GM12865 (cell line): Measurements from ENCODE around the gene SGCD.
A peak's percentile ranks its signal among the peaks of the same experiment; 100 is the strongest.

Experiments
- DNase-seq: peaks from one replicate; pipeline ENCODE4 v3.0.0; 2010; ENCODE audit warnings: low read depth
- H3K4me3 ChIP-seq: 2 replicates; pipeline ENCODE4 v1.5.1; 2011; ENCODE audit warnings: mild to moderate bottlenecking, low read depth, low read length, control low read depth
- TF ChIP-seq, protein P1 (sequence below): IDR thresholded peaks from 2 replicates; pipeline ENCODE4 v1.5.1; 2011; ENCODE audit warnings: low read length, control low read depth, low read depth, inconsistent platforms; ENCODE audit not compliant: insufficient read depth; ENCODE audit errors: missing control alignments

The SGCD gene

DNA sequence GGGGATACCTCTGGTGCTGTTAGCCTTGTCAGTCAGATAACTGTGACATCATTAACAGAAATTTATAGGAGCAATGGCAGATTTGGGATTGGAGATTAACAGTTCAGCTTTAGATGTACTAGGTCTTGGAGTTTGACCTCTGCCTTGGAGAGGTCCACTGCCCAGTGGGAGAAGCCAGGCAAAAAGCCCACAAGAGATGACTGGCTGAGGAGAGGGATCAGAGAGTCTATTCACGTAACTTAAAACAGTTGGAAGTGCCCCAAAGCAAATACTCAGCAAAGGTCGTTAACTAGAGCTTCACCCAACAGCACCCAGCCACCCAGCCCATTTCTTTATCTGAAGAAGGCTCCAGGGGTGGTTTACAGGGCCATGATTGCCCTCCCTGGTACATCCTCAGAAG, 290.5 kb downstream of the SGCD start:
- no peak for DNase-seq
- no peak overlapping the region for H3K4me3 ChIP-seq
- TF ChIP-seq, protein P1, sequence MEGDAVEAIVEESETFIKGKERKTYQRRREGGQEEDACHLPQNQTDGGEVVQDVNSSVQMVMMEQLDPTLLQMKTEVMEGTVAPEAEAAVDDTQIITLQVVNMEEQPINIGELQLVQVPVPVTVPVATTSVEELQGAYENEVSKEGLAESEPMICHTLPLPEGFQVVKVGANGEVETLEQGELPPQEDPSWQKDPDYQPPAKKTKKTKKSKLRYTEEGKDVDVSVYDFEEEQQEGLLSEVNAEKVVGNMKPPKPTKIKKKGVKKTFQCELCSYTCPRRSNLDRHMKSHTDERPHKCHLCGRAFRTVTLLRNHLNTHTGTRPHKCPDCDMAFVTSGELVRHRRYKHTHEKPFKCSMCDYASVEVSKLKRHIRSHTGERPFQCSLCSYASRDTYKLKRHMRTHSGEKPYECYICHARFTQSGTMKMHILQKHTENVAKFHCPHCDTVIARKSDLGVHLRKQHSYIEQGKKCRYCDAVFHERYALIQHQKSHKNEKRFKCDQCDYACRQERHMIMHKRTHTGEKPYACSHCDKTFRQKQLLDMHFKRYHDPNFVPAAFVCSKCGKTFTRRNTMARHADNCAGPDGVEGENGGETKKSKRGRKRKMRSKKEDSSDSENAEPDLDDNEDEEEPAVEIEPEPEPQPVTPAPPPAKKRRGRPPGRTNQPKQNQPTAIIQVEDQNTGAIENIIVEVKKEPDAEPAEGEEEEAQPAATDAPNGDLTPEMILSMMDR = no peak

DNA sequence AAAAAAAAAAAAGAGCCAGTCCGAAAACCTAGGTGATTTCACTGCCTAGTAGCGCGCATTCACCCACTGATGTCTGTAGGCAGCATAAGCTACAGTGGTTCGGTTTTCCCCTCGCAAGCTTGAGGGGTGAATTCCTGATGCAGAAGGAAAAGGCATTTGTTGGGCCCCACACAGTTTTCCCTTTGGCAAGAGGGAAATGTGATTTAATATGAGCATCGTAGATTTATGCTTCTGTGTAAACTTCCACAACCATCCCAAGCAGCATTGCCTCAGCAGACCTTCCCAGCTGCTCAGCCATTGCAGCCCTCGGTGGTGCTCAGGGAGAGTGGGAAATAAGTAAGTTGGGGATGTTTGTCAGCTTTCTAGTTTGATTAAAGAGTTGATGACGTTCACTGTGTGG, 291.6 kb downstream of the SGCD start:
- no peak overlapping the region for H3K4me3 ChIP-seq
- TF ChIP-seq, protein P1 = no peak
- DNase-seq = no peak

DNA sequence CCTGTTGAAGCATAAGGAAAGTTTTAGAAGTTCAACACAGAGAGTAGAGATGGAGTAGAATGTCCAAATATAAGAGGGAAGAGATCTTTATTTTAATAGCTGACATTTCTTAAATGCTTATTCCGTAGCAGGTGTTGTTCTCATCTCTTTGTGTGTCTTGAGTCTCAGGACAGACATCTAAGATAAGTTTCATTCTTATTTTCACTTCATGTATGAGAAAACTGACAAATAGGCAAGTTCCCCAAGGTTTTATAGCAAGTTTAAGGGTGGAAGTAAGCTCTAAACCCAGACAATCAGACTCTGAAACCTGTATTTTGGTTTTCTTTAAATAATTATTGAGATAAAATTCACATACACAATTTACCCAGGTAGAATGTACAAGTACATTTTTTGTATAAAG, 294.8 kb downstream of the SGCD start:
- peak; percentile 25 for DNase-seq

DNA sequence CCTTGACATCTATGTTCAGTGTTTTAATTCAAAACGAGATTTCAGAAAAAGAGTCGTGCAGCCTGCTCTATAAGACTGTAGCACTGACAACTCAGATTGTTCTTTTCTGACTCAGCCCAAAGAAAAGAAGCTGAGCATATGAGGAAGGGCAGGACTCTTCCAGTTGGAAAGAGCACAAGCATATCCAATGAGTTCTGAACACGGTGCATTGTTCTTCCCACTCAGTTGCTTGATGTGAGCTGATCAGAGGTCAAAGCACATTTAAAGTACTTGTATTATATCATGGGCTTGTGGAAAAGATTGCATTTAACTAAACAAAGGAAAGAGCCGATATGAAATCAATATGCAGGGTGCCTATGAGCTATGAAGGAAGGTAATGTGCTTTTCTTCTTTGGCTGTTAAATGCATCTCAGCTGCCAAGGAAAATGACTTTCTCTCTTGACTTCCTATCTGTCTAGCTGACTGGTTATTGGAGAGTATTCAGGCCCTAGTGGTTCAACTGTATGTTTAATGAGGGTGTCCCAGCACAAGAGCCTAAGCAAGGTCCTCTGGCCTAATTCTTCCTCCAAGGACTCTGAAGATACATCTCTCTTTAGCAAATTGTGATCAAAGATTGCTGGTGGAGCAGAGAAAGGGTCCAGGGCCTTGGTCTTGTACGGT, 296.5 kb downstream of the SGCD start:
- no peak overlapping the region for H3K4me3 ChIP-seq
- DNase-seq = no peak
- TF ChIP-seq, protein P1 = no peak

More for the DNA sequence above, 294.8 kb downstream of the SGCD start:
- TF ChIP-seq, protein P1 = no peak
- no peak overlapping the region for H3K4me3 ChIP-seq

DNA sequence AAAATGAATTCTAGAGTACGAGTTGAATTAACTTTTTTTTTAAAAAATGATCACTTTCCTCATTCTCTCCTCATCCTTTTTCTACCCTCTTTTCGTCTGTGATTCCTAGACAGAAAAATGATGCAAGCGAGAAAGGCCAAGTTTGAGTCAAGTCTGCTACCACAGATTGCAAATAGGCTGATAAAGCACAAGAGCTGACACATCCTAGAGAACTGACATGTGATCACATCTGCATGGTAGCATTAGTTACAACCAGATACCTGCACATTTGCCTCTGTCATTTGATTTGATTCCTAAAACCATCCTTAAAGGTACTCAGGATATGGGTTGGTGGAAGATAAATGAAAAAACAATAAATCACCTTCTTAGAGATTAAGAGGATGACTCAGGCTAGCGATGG, 297.7 kb downstream of the SGCD start:
- no peak overlapping the region for H3K4me3 ChIP-seq
- no peak for DNase-seq
- TF ChIP-seq, protein P1 = no peak

DNA sequence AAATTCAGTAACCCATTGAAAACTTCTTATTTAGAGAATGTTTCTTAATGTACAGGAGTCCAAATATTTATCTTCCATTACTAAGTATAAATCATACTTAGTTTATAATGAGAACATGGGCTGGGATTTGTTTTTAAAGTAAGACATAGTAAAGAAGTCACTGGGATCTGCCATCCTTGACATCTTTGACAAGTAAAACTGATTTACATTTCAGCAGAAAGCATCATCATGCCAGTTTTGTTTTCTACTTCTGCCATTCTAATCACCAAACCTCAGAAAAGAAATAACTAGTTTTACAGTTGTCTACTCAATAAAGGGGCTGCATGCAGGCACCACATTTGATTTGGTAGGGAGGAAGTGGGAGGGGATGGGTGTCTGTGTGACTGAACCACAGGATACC, 301.5 kb downstream of the SGCD start:
- TF ChIP-seq, protein P1 = no peak

DNA sequence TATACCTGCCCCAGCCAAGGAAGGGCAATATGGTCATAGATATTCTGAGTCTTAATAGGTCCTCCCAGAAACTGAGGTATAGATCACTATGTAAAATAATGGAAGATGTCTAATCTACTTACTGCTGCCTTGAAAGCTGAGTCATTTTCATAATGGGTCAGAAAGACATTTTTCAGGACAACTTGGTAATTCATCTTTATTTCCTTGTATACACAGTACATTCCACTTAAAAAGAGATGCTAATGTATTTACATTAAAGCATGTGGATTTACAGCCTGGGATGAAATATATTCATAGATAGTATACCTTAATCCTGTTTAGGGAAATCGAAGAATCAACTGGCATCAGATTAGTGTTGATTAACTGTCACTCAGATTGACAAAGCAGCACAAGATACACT, 304.0 kb downstream of the SGCD start:
- no peak for DNase-seq
- TF ChIP-seq, protein P1 = no peak
- H3K4me3 ChIP-seq = no peak overlapping the region

More for the DNA sequence above, 301.5 kb downstream of the SGCD start:
- no peak for DNase-seq
- no peak overlapping the region for H3K4me3 ChIP-seq
